Measurements from ENCODE around the gene KRT75.

GRCh38 chr12:52394836-52395405, 39.2 kb downstream of the KRT75 start:
- no peak for TF ChIP-seq POLR2A (IDR thresholded peaks at IDR 0.05; ENCODE audit: low read length)
- no peak for TF ChIP-seq GATA1 (IDR thresholded peaks at IDR 0.05; ENCODE audit: low read depth, low read length)

All from erythroblast (primary cell).